ENCODE data around the gene SPATS2L.

DNA sequence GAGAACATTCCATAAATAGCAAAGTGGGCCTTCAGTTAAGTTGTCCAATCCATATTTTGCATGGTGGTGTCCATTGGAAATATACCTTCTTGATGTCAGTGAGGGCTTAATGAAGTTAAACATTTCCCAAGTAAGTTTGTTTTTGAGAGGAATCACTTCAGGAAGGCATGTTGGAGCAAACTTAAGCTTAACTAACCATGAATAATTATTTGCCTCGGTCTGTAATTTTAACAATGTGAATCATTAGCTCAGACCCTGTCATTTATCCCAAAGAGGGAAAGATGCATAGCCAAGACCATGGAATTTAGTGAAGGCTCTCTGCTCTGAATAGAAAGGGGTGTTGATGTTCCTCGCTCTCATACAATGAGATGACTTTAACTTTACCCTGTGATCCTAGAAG, 47.4 kb downstream of the SPATS2L start:
- TF ChIP-seq ZNF446 (CRISPR knock-in tag; IDR thresholded peaks at IDR 0.05): no peak
- TF ChIP-seq, protein P1, sequence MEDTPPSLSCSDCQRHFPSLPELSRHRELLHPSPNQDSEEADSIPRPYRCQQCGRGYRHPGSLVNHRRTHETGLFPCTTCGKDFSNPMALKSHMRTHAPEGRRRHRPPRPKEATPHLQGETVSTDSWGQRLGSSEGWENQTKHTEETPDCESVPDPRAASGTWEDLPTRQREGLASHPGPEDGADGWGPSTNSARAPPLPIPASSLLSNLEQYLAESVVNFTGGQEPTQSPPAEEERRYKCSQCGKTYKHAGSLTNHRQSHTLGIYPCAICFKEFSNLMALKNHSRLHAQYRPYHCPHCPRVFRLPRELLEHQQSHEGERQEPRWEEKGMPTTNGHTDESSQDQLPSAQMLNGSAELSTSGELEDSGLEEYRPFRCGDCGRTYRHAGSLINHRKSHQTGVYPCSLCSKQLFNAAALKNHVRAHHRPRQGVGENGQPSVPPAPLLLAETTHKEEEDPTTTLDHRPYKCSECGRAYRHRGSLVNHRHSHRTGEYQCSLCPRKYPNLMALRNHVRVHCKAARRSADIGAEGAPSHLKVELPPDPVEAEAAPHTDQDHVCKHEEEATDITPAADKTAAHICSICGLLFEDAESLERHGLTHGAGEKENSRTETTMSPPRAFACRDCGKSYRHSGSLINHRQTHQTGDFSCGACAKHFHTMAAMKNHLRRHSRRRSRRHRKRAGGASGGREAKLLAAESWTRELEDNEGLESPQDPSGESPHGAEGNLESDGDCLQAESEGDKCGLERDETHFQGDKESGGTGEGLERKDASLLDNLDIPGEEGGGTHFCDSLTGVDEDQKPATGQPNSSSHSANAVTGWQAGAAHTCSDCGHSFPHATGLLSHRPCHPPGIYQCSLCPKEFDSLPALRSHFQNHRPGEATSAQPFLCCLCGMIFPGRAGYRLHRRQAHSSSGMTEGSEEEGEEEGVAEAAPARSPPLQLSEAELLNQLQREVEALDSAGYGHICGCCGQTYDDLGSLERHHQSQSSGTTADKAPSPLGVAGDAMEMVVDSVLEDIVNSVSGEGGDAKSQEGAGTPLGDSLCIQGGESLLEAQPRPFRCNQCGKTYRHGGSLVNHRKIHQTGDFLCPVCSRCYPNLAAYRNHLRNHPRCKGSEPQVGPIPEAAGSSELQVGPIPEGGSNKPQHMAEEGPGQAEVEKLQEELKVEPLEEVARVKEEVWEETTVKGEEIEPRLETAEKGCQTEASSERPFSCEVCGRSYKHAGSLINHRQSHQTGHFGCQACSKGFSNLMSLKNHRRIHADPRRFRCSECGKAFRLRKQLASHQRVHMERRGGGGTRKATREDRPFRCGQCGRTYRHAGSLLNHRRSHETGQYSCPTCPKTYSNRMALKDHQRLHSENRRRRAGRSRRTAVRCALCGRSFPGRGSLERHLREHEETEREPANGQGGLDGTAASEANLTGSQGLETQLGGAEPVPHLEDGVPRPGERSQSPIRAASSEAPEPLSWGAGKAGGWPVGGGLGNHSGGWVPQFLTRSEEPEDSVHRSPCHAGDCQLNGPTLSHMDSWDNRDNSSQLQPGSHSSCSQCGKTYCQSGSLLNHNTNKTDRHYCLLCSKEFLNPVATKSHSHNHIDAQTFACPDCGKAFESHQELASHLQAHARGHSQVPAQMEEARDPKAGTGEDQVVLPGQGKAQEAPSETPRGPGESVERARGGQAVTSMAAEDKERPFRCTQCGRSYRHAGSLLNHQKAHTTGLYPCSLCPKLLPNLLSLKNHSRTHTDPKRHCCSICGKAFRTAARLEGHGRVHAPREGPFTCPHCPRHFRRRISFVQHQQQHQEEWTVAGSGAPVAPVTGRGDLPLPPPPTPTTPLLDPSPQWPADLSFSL (CRISPR knock-in tag; IDR thresholded peaks at IDR 0.05): no peak
- TF ChIP-seq ZNF616 (CRISPR knock-in tag; IDR thresholded peaks at IDR 0.05; ENCODE audit: low read depth): no peak
- TF ChIP-seq FOXK2 (IDR thresholded peaks at IDR 0.05): no peak
- TF ChIP-seq, protein P2, sequence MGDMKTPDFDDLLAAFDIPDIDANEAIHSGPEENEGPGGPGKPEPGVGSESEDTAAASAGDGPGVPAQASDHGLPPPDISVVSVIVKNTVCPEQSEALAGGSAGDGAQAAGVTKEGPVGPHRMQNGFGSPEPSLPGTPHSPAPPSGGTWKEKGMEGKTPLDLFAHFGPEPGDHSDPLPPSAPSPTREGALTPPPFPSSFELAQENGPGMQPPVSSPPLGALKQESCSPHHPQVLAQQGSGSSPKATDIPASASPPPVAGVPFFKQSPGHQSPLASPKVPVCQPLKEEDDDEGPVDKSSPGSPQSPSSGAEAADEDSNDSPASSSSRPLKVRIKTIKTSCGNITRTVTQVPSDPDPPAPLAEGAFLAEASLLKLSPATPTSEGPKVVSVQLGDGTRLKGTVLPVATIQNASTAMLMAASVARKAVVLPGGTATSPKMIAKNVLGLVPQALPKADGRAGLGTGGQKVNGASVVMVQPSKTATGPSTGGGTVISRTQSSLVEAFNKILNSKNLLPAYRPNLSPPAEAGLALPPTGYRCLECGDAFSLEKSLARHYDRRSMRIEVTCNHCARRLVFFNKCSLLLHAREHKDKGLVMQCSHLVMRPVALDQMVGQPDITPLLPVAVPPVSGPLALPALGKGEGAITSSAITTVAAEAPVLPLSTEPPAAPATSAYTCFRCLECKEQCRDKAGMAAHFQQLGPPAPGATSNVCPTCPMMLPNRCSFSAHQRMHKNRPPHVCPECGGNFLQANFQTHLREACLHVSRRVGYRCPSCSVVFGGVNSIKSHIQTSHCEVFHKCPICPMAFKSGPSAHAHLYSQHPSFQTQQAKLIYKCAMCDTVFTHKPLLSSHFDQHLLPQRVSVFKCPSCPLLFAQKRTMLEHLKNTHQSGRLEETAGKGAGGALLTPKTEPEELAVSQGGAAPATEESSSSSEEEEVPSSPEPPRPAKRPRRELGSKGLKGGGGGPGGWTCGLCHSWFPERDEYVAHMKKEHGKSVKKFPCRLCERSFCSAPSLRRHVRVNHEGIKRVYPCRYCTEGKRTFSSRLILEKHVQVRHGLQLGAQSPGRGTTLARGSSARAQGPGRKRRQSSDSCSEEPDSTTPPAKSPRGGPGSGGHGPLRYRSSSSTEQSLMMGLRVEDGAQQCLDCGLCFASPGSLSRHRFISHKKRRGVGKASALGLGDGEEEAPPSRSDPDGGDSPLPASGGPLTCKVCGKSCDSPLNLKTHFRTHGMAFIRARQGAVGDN (CRISPR knock-in tag; IDR thresholded peaks at IDR 0.05): no peak
- TF ChIP-seq EZH2 (conservative IDR thresholded peaks at IDR 0.05; ENCODE audit: low read depth, low read length): no peak
- no peak for TF ChIP-seq HOXA5 (CRISPR knock-in tag; IDR thresholded peaks at IDR 0.05)
- no peak for TF ChIP-seq CREM (IDR thresholded peaks at IDR 0.05)
- TF ChIP-seq CREM (CRISPR knock-in tag; IDR thresholded peaks at IDR 0.05): no peak
- TF ChIP-seq JARID2 (CRISPR knock-in tag; IDR thresholded peaks at IDR 0.05; ENCODE audit: insufficient replicate concordance): no peak
- TF ChIP-seq, protein P3, sequence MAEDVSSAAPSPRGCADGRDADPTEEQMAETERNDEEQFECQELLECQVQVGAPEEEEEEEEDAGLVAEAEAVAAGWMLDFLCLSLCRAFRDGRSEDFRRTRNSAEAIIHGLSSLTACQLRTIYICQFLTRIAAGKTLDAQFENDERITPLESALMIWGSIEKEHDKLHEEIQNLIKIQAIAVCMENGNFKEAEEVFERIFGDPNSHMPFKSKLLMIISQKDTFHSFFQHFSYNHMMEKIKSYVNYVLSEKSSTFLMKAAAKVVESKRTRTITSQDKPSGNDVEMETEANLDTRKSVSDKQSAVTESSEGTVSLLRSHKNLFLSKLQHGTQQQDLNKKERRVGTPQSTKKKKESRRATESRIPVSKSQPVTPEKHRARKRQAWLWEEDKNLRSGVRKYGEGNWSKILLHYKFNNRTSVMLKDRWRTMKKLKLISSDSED (CRISPR knock-in tag; IDR thresholded peaks at IDR 0.05): no peak
